OCI-LY3 (cell line): ENCODE data around the gene ZNF791.

Experiments used
- CTCF ChIP-seq: fragments of 200-600, 300-600 bp; sonication (generic); IDR thresholded peaks from 2 replicates; pipeline ENCODE4 v1.5.1; 2014; ENCODE audit warnings: antibody characterized with exemption, low read length, low read depth
- EZH2phosphoT487 ChIP-seq: fragments of 200-600 bp; shearing (Covaris generic); IDR thresholded peaks from 2 replicates; pipeline ENCODE4 v1.6.1; 2018; ENCODE audit warnings: antibody characterized with exemption, mixed run types, low read depth

- no peak for TF ChIP-seq CTCF
- no peak for TF ChIP-seq EZH2phosphoT487
These were observed 610 bp downstream of the ZNF791 start for GRCh38 chr19:12611361-12611699.
